Measurements from ENCODE around the gene ALDH5A1.

ALDH5A1 gene

GRCh38 chr6:24476631-24477030 lies 18.1 kb upstream of the ALDH5A1 start:
- H3K4me2 ChIP-seq (ENCODE audit: low read depth, low read length, poor library complexity, severe bottlenecking) = no peak overlapping the region
- no peaks in the 10 kb centered on the region for H3K9me3 ChIP-seq (ENCODE audit: insufficient read depth, low read length)
- no peak overlapping the region for H3K9ac ChIP-seq (ENCODE audit: low read length)
- H3K4me3 ChIP-seq (ENCODE audit: insufficient read depth, low read length, poor library complexity, severe bottlenecking) = no peak overlapping the region
- TF ChIP-seq, protein P1, sequence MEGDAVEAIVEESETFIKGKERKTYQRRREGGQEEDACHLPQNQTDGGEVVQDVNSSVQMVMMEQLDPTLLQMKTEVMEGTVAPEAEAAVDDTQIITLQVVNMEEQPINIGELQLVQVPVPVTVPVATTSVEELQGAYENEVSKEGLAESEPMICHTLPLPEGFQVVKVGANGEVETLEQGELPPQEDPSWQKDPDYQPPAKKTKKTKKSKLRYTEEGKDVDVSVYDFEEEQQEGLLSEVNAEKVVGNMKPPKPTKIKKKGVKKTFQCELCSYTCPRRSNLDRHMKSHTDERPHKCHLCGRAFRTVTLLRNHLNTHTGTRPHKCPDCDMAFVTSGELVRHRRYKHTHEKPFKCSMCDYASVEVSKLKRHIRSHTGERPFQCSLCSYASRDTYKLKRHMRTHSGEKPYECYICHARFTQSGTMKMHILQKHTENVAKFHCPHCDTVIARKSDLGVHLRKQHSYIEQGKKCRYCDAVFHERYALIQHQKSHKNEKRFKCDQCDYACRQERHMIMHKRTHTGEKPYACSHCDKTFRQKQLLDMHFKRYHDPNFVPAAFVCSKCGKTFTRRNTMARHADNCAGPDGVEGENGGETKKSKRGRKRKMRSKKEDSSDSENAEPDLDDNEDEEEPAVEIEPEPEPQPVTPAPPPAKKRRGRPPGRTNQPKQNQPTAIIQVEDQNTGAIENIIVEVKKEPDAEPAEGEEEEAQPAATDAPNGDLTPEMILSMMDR (IDR thresholded peaks at IDR 0.05; ENCODE audit: insufficient read depth, low read length, poor library complexity, severe bottlenecking) = no peak
- TF ChIP-seq EZH2phosphoT487 (conservative IDR thresholded peaks at IDR 0.05; ENCODE audit: low read length) = no peak
- H3K27me3 ChIP-seq (ENCODE audit: low read length) = no peaks in the 10 kb centered on the region
- no peak overlapping the region for H3K27ac ChIP-seq (ENCODE audit: low read depth, low read length)
- no peaks in the 10 kb centered on the region for H3K9me2 ChIP-seq (replicated peaks; ENCODE audit: insufficient read depth, low read length)
- H3K36me3 ChIP-seq (ENCODE audit: low read length) = no peaks in the 10 kb centered on the region
- H4K20me1 ChIP-seq (ENCODE audit: low read depth, low read length) = no peaks in the 10 kb centered on the region
- no peaks in the 10 kb centered on the region for H3K79me2 ChIP-seq (ENCODE audit: insufficient read depth, low read length)
- no peaks in the 10 kb centered on the region for H3F3A ChIP-seq (ENCODE audit: insufficient read depth)
- no peak overlapping the region for H2AFZ ChIP-seq (ENCODE audit: low read depth, low read length, severe bottlenecking)

DNA sequence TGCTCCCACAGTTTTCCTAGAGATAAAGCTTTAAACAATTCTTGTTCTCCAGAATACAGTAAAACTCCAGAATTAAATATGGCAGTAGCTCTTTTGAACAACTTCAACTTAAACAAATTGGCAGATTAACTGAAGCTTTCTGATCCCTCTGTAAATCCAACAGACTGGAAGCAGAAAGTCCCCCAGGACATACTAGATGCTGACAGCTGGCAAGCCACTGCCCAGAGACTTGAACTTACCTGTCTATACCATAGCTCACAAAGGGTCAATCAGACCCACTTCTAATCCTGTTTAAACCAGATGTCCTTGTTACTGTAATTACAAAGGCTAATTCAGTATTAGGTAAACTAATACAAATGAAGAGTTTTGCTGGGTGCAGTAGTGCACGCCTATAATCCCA lies 17.7 kb upstream of the ALDH5A1 start:
- no peak overlapping the region for H3K4me2 ChIP-seq (ENCODE audit: low read depth, low read length, poor library complexity, severe bottlenecking)
- no peaks in the 10 kb centered on the region for H3K27me3 ChIP-seq (ENCODE audit: low read length)
- H3K36me3 ChIP-seq (ENCODE audit: low read length) = no peaks in the 10 kb centered on the region

GRCh38 chr6:24478903-24479302 lies 15.9 kb upstream of the ALDH5A1 start:
- Histone ChIP-seq H4K20me1 (ENCODE audit: low read depth, low read length) (no peaks in the 10 kb centered on the region), H3K9ac (ENCODE audit: low read length) (no peak overlapping the region), H3K9me3 (ENCODE audit: insufficient read depth, low read length) (no peaks in the 10 kb centered on the region), H3K9me2 (replicated peaks; ENCODE audit: insufficient read depth, low read length) (no peaks in the 10 kb centered on the region), H3F3A (ENCODE audit: insufficient read depth) (no peaks in the 10 kb centered on the region), H3K36me3 (ENCODE audit: low read length) (no peaks in the 10 kb centered on the region), H2AFZ (ENCODE audit: low read depth, low read length, severe bottlenecking) (no peak overlapping the region), H3K27ac (ENCODE audit: low read depth, low read length) (no peak overlapping the region), H3K79me2 (ENCODE audit: insufficient read depth, low read length) (no peaks in the 10 kb centered on the region), H3K4me2 (ENCODE audit: low read depth, low read length, poor library complexity, severe bottlenecking) (no peak overlapping the region), H3K4me3 (ENCODE audit: insufficient read depth, low read length, poor library complexity, severe bottlenecking) (no peak overlapping the region), H3K27me3 (ENCODE audit: low read length) (no peaks in the 10 kb centered on the region)
- TF ChIP-seq EZH2phosphoT487 (conservative IDR thresholded peaks at IDR 0.05; ENCODE audit: low read length) = no peak
- TF ChIP-seq, protein P1 (IDR thresholded peaks at IDR 0.05; ENCODE audit: insufficient read depth, low read length, poor library complexity, severe bottlenecking) = no peak

More for the DNA sequence above, 17.7 kb upstream of the ALDH5A1 start:
- TF ChIP-seq, protein P1 (IDR thresholded peaks at IDR 0.05; ENCODE audit: insufficient read depth, low read length, poor library complexity, severe bottlenecking) = no peak
- TF ChIP-seq EZH2phosphoT487 (conservative IDR thresholded peaks at IDR 0.05; ENCODE audit: low read length) = no peak
- Histone ChIP-seq H3K4me3 (ENCODE audit: insufficient read depth, low read length, poor library complexity, severe bottlenecking) (no peak overlapping the region), H3K79me2 (ENCODE audit: insufficient read depth, low read length) (no peaks in the 10 kb centered on the region), H3K9me2 (replicated peaks; ENCODE audit: insufficient read depth, low read length) (no peaks in the 10 kb centered on the region), H3K9ac (ENCODE audit: low read length) (no peak overlapping the region), H3K9me3 (ENCODE audit: insufficient read depth, low read length) (no peaks in the 10 kb centered on the region), H3F3A (ENCODE audit: insufficient read depth) (no peaks in the 10 kb centered on the region), H4K20me1 (ENCODE audit: low read depth, low read length) (no peaks in the 10 kb centered on the region), H3K27ac (ENCODE audit: low read depth, low read length) (no peak overlapping the region), H2AFZ (ENCODE audit: low read depth, low read length, severe bottlenecking) (no peak overlapping the region)
